Measurements from ENCODE around the gene PLXNA4. TPM values are rescaled to one million over a fixed set of nuclear protein-coding genes. Genes with fewer than 3 reads are reported as not detected.

PLXNA4 gene
- polyA plus RNA-seq, 2 of the 4 experiments (the other 2 are of a cell fraction), result 0.12 to 0.34 TPM

DNA sequence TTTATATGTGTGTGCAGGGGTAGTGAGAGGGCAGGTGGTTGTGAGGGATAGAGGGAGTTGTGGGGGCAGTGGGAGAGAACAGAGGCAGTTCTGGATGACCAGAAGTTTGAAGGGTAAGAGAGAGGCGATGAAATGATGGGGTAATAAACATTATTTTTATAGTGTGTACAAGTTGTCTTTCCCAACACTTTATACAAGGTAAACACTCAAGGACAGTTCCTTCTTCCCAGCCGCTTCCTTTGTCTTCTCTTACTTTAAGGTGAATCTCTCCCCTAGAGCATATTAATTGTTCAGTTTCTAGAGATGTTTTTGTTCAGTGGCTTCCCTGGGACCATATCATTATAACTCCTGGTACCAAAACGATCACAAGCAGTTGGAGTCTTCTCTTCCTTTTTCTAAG is 475.8 kb downstream of the PLXNA4 start (continued):
- TF ChIP-seq HMGXB4 (CRISPR knock-in tag; IDR thresholded peaks at IDR 0.05; ENCODE audit: borderline replicate concordance) (no peak), TP53 (CRISPR knock-in tag; IDR thresholded peaks at IDR 0.05) (no peak), SREBF2 (IDR thresholded peaks at IDR 0.05) (no peak), RAD21 (conservative IDR thresholded peaks at IDR 0.05 in 1 of 2, IDR thresholded peaks at IDR 0.05 in 1 of 2) (no peak), RCOR1 (IDR thresholded peaks at IDR 0.05; ENCODE audit: low read depth, low read length) (no peak)

- Histone ChIP-seq H3K4me2 (no peak overlapping the region), H3K27ac (no peak overlapping the region), H3K9me3 (no peaks in the 10 kb centered on the region), H3K4me1 (no peaks in the 10 kb centered on the region), H3K4me3 (no peak overlapping the region)
- ChIA-PET POLR2A (no interaction called here), CTCF (no interaction called here)
- TF ChIP-seq ZC3H11A (IDR thresholded peaks at IDR 0.05) (no peak), ZNF302 (CRISPR knock-in tag; IDR thresholded peaks at IDR 0.05) (no peak), EHF (CRISPR knock-in tag; IDR thresholded peaks at IDR 0.05) (no peak), RARB (CRISPR knock-in tag; IDR thresholded peaks at IDR 0.05) (no peak), MYC (IDR thresholded peaks at IDR 0.05; ENCODE audit: borderline replicate concordance, low read length) (no peak), JUNB (IDR thresholded peaks at IDR 0.05) (no peak), RCOR1 (IDR thresholded peaks at IDR 0.05; ENCODE audit: low read depth, low read length) (no peak), TFCP2L1 (CRISPR knock-in tag; IDR thresholded peaks at IDR 0.05) (no peak), KDM1A (IDR thresholded peaks at IDR 0.05; ENCODE audit: low read depth) (no peak), HEYL (CRISPR knock-in tag; IDR thresholded peaks at IDR 0.05) (no peak), PBX3 (IDR thresholded peaks at IDR 0.05) (no peak), HDAC2 (IDR thresholded peaks at IDR 0.05) (no peak), EP300 (IDR thresholded peaks at IDR 0.05) (no peak)
- no peak for FAIRE-seq
- ATAC-seq, result no peak
- DNase-seq (ENCODE audit: low read depth in 1 of 2, low spot score in 1 of 2), result no peak
- WGBS (ENCODE audit: missing lambda C conversion rate), result 81% methylated on average over 2 of the region's 2 CpGs
Observed at GRCh38 chr7:132099163-132099562, 477.1 kb downstream of the PLXNA4 start.

- H3K9me3 ChIP-seq, result no peaks in the 10 kb centered on the region
- TF ChIP-seq RFX5 (IDR thresholded peaks at IDR 0.05) (no peak), RCOR1 (IDR thresholded peaks at IDR 0.05; ENCODE audit: low read depth, low read length) (no peak)
- H3K27ac ChIP-seq, result no peak overlapping the region
- FAIRE-seq, result no peak
- H3K4me3 ChIP-seq, result no peak overlapping the region
- ChIA-PET POLR2A (no interaction called here), CTCF (no interaction called here)
- no peaks in the 10 kb centered on the region for H3K4me1 ChIP-seq
- 39% methylated on average over 1 of the region's 1 CpG for WGBS (ENCODE audit: missing lambda C conversion rate)
- H3K4me2 ChIP-seq, result no peak overlapping the region
- no peak for DNase-seq (ENCODE audit: low read depth in 1 of 2, low spot score in 1 of 2)
- ATAC-seq, result no peak
Observed at GRCh38 chr7:132098327-132098726, 477.9 kb downstream of the PLXNA4 start.

GRCh38 chr7:132097550-132098134 is 478.6 kb downstream of the PLXNA4 start:
- Histone ChIP-seq H3K27ac (no peak overlapping the region), H3K4me3 (no peak overlapping the region), H3K4me1 (no peaks in the 10 kb centered on the region), H3K9me3 (no peaks in the 10 kb centered on the region), H3K4me2 (no peak overlapping the region)
- 58% methylated on average over 9 of the region's 9 CpGs for WGBS (ENCODE audit: missing lambda C conversion rate)
- ChIA-PET CTCF (interaction anchor here (1.2 to 1.6 kb wide), 2 partner anchors 29 to 55 kb away, joined by 3 to 4 read pairs; no protein-coding TSS in a partner anchor), POLR2A (no interaction called here)
- ATAC-seq (no peak), FAIRE-seq (no peak), DNase-seq (ENCODE audit: low read depth in 1 of 2, low spot score in 1 of 2) (no peak)
- TF ChIP-seq BHLHE40 (IDR thresholded peaks at IDR 0.05; ENCODE audit: low read depth, low read length), result no peak
- no peak for TF ChIP-seq EHMT2 (IDR thresholded peaks at IDR 0.05; ENCODE audit: low read depth)
- TF ChIP-seq HOXA7 (CRISPR knock-in tag; IDR thresholded peaks at IDR 0.05), result no peak
- TF ChIP-seq MAFK (IDR thresholded peaks at IDR 0.05; ENCODE audit: partially characterized antibody), result no peak
- TF ChIP-seq ZC3H11A (IDR thresholded peaks at IDR 0.05), result no peak
- no peak for TF ChIP-seq HOXB5 (CRISPR knock-in tag; IDR thresholded peaks at IDR 0.05)
- TF ChIP-seq POLR2AphosphoS2 (conservative IDR thresholded peaks at IDR 0.05; ENCODE audit: low read length), result no peak
- TF ChIP-seq KDM5A (IDR thresholded peaks at IDR 0.05), result no peak
- no peak for TF ChIP-seq JUN (IDR thresholded peaks at IDR 0.05)
- no peak for TF ChIP-seq GATA3 (IDR thresholded peaks at IDR 0.05; ENCODE audit: borderline replicate concordance)
- no peak for TF ChIP-seq ZNF302 (CRISPR knock-in tag; IDR thresholded peaks at IDR 0.05)
- no peak for TF ChIP-seq POLR2A (IDR thresholded peaks at IDR 0.05; ENCODE audit: low read length)
- no peak for TF ChIP-seq NR3C1 (IDR thresholded peaks at IDR 0.05)
- TF ChIP-seq CHD2 (IDR thresholded peaks at IDR 0.05; ENCODE audit: low read length, partially characterized antibody), result no peak
- TF ChIP-seq RFX5 (IDR thresholded peaks at IDR 0.05), result no peak
- TF ChIP-seq SMC3 (IDR thresholded peaks at IDR 0.05), result no peak

Data from A549 (cell line).